ENCODE data around the gene RABGAP1L.

Gene RABGAP1L

DNA sequence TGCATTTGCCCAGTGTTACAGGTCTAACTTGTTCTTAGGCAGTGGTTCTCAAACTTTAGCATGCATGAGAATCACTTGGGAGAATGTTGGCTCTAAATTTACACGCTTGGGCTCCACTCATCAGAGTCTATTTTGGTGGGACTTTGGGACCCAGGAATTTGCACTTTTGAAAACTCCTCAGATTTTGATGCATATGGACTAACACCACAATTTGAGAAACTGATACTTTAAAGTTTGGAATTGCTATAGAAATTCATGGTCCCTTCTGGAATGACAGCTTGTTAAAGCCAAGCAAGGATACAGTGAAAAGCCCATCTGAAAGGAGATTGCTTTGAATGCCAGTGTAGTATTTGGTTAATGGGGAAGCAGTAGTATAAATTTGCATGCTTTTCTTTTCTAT, 320.0 kb downstream of the RABGAP1L start:
- Histone ChIP-seq H3K9me2 (replicated peaks; ENCODE audit: low read depth, low read length) (no peaks in the 10 kb centered on the region), H3K9ac (ENCODE audit: low read depth, low read length, poor library complexity, severe bottlenecking) (no peak overlapping the region), H3K79me2 (ENCODE audit: insufficient read depth, low read length) (no peaks in the 10 kb centered on the region), H3K4me1 (ENCODE audit: insufficient read depth, low read length, poor library complexity, severe bottlenecking) (no peaks in the 10 kb centered on the region), H3K4me2 (ENCODE audit: low read depth, low read length, poor library complexity, severe bottlenecking) (no peak overlapping the region), H3K9me3 (ENCODE audit: insufficient read depth, low read depth, low read length) (no peaks in the 10 kb centered on the region), H3F3A (ENCODE audit: low read depth) (no peaks in the 10 kb centered on the region), H2AFZ (ENCODE audit: low read length) (no peak overlapping the region), H3K27me3 (ENCODE audit: insufficient read depth, low read length, poor library complexity, severe bottlenecking) (no peaks in the 10 kb centered on the region), H3K36me3 (ENCODE audit: insufficient read depth, low read length) (no peaks in the 10 kb centered on the region), H3K4me3 (ENCODE audit: low read length, poor library complexity, severe bottlenecking) (no peak overlapping the region), H4K20me1 (ENCODE audit: insufficient read depth, low read length, poor library complexity, severe bottlenecking) (no peaks in the 10 kb centered on the region)
- TF ChIP-seq EZH2phosphoT487 (IDR thresholded peaks at IDR 0.05; ENCODE audit: borderline replicate concordance): no peak
- TF ChIP-seq, protein P1, sequence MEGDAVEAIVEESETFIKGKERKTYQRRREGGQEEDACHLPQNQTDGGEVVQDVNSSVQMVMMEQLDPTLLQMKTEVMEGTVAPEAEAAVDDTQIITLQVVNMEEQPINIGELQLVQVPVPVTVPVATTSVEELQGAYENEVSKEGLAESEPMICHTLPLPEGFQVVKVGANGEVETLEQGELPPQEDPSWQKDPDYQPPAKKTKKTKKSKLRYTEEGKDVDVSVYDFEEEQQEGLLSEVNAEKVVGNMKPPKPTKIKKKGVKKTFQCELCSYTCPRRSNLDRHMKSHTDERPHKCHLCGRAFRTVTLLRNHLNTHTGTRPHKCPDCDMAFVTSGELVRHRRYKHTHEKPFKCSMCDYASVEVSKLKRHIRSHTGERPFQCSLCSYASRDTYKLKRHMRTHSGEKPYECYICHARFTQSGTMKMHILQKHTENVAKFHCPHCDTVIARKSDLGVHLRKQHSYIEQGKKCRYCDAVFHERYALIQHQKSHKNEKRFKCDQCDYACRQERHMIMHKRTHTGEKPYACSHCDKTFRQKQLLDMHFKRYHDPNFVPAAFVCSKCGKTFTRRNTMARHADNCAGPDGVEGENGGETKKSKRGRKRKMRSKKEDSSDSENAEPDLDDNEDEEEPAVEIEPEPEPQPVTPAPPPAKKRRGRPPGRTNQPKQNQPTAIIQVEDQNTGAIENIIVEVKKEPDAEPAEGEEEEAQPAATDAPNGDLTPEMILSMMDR (conservative IDR thresholded peaks at IDR 0.05; ENCODE audit: low read length): no peak

- no peaks in the 10 kb centered on the region for H3K9me3 ChIP-seq (ENCODE audit: insufficient read depth, low read depth, low read length)
- H3K36me3 ChIP-seq (ENCODE audit: insufficient read depth, low read length): no peaks in the 10 kb centered on the region
- no peaks in the 10 kb centered on the region for H4K20me1 ChIP-seq (ENCODE audit: insufficient read depth, low read length, poor library complexity, severe bottlenecking)
Measured at GRCh38 chr1:174480324-174480723, 321.0 kb downstream of the RABGAP1L start.

DNA sequence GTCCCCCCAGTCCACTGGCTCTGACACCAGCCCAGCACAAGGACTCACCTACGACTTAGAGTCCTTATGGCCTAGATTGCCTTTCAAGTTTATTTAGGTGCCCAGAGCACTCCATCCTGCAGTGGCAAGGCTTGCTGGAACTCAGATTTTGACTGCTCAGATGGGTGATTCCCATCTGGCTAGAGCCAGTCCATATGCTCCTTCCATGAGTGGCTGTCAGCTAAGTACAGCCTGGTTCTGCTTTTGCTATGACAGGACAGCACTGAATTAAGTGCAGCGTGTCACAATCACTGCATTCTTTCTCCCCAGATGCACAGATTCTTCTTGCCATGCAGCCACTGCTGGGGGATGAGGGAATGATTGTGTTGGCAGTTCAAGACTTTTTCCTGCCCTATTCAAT, 332.3 kb downstream of the RABGAP1L start:
- no peaks in the 10 kb centered on the region for H4K20me1 ChIP-seq (ENCODE audit: insufficient read depth, low read length, poor library complexity, severe bottlenecking)
- no peak overlapping the region for H2AFZ ChIP-seq (ENCODE audit: low read length)
- no peak overlapping the region for H3K9ac ChIP-seq (ENCODE audit: low read depth, low read length, poor library complexity, severe bottlenecking)
- H3K4me2 ChIP-seq (ENCODE audit: low read depth, low read length, poor library complexity, severe bottlenecking): no peak overlapping the region
- no peaks in the 10 kb centered on the region for H3K27me3 ChIP-seq (ENCODE audit: insufficient read depth, low read length, poor library complexity, severe bottlenecking)
- no peaks in the 10 kb centered on the region for H3K9me2 ChIP-seq (replicated peaks; ENCODE audit: low read depth, low read length)
- no peaks in the 10 kb centered on the region for H3K79me2 ChIP-seq (ENCODE audit: insufficient read depth, low read length)
- peaks cover 9% of the 10 kb centered on the region; the same call in 1 of the 2 replicates for H3K9me3 ChIP-seq (ENCODE audit: insufficient read depth, low read depth, low read length)
- H3F3A ChIP-seq (ENCODE audit: low read depth): no peaks in the 10 kb centered on the region
- no peak for TF ChIP-seq EZH2phosphoT487 (IDR thresholded peaks at IDR 0.05; ENCODE audit: borderline replicate concordance)
- TF ChIP-seq, protein P1 (conservative IDR thresholded peaks at IDR 0.05; ENCODE audit: low read length): no peak
- no peak overlapping the region for H3K4me3 ChIP-seq (ENCODE audit: low read length, poor library complexity, severe bottlenecking)
- H3K4me1 ChIP-seq (ENCODE audit: insufficient read depth, low read length, poor library complexity, severe bottlenecking): no peaks in the 10 kb centered on the region
- no peaks in the 10 kb centered on the region; the same call in 1 of the 2 replicates for H3K36me3 ChIP-seq (ENCODE audit: insufficient read depth, low read length)

More at GRCh38 chr1:174480324-174480723, 321.0 kb downstream of the RABGAP1L start:
- no peaks in the 10 kb centered on the region for H3K4me1 ChIP-seq (ENCODE audit: insufficient read depth, low read length, poor library complexity, severe bottlenecking)
- no peaks in the 10 kb centered on the region for H3F3A ChIP-seq (ENCODE audit: low read depth)
- TF ChIP-seq, protein P1 (conservative IDR thresholded peaks at IDR 0.05; ENCODE audit: low read length): no peak
- no peak for TF ChIP-seq EZH2phosphoT487 (IDR thresholded peaks at IDR 0.05; ENCODE audit: borderline replicate concordance)
- H3K9ac ChIP-seq (ENCODE audit: low read depth, low read length, poor library complexity, severe bottlenecking): no peak overlapping the region
- no peaks in the 10 kb centered on the region for H3K79me2 ChIP-seq (ENCODE audit: insufficient read depth, low read length)
- H3K27me3 ChIP-seq (ENCODE audit: insufficient read depth, low read length, poor library complexity, severe bottlenecking): no peaks in the 10 kb centered on the region
- H3K4me3 ChIP-seq (ENCODE audit: low read length, poor library complexity, severe bottlenecking): no peak overlapping the region
- H2AFZ ChIP-seq (ENCODE audit: low read length): no peak overlapping the region
- H3K4me2 ChIP-seq (ENCODE audit: low read depth, low read length, poor library complexity, severe bottlenecking): no peak overlapping the region
- no peaks in the 10 kb centered on the region for H3K9me2 ChIP-seq (replicated peaks; ENCODE audit: low read depth, low read length)
